Nephron progenitor cell (in vitro differentiated cells): ENCODE measurements around the gene GPR146.

Experiments used
- DNase-seq: peaks from one replicate; pipeline ENCODE4 v3.0.0; 2021
- H3K27ac Mint-ChIP-seq: 2 replicates; pipeline ENCODE4 v1.8.0; 2021; ENCODE audit warnings: mild to moderate bottlenecking, moderate library complexity, mixed read lengths
- H3K27me3 Mint-ChIP-seq: 2 replicates; pipeline ENCODE4 v1.8.0; 2021; ENCODE audit warnings: mild to moderate bottlenecking, low read depth, mixed read lengths; ENCODE audit not compliant: poor library complexity
- H3K36me3 Mint-ChIP-seq: 2 replicates; pipeline ENCODE4 v1.8.0; 2021; ENCODE audit warnings: low read depth, mixed read lengths
- H3K4me1 Mint-ChIP-seq: 2 replicates; pipeline ENCODE4 v1.8.0; 2021; ENCODE audit warnings: mixed read lengths
- H3K4me3 Mint-ChIP-seq: 2 replicates; pipeline ENCODE4 v1.8.0; 2021; ENCODE audit warnings: mild to moderate bottlenecking, moderate library complexity, mixed read lengths
- H3K9me3 Mint-ChIP-seq: 2 replicates; pipeline ENCODE4 v1.8.0; 2021; ENCODE audit warnings: mild to moderate bottlenecking, moderate library complexity, mixed read lengths
- CTCF ChIP-seq: fragments of 200-600 bp; sonication (generic); IDR thresholded peaks from 2 replicates; pipeline ENCODE4 v1.5.0; 2021; ENCODE audit warnings: antibody characterized with exemption

GPR146 gene

GRCh38 chr7:1098243-1099153, 54.2 kb downstream of the GPR146 start:
- Mint-ChIP-seq H3K9me3 (peaks cover 14% of the 10 kb centered on the region), H3K27me3 (peaks cover 6% of the 10 kb centered on the region), H3K4me1 (peaks cover 74% of the 10 kb centered on the region), H3K4me3 (no peak overlapping the region), H3K36me3 (peaks cover 30% of the 10 kb centered on the region), H3K27ac (peak overlapping the region; percentile 42)
- DNase-seq = no peak
- TF ChIP-seq CTCF = no peak

GRCh38 chr7:1099154-1099542, 54.8 kb downstream of the GPR146 start:
- H3K9me3 Mint-ChIP-seq = peaks cover 14% of the 10 kb centered on the region
- no peak overlapping the region for H3K4me3 Mint-ChIP-seq
- TF ChIP-seq CTCF = no peak
- peaks cover 6% of the 10 kb centered on the region for H3K27me3 Mint-ChIP-seq
- peaks cover 30% of the 10 kb centered on the region for H3K36me3 Mint-ChIP-seq
- no peak for DNase-seq
- H3K4me1 Mint-ChIP-seq = peaks cover 73% of the 10 kb centered on the region
- H3K27ac Mint-ChIP-seq = peak overlapping the region; percentile 69

- Mint-ChIP-seq H3K27me3 (peaks cover 6% of the 10 kb centered on the region), H3K9me3 (peaks cover 14% of the 10 kb centered on the region), H3K27ac (peak overlapping the region; percentile 69), H3K36me3 (peaks cover 26% of the 10 kb centered on the region), H3K4me1 (peaks cover 73% of the 10 kb centered on the region), H3K4me3 (no peak overlapping the region)
- no peak for DNase-seq
- TF ChIP-seq CTCF = no peak
Measured at GRCh38 chr7:1099637-1100036, 55.3 kb downstream of the GPR146 start.

- peaks cover 14% of the 10 kb centered on the region for H3K9me3 Mint-ChIP-seq
- DNase-seq = no peak
- no peak for TF ChIP-seq CTCF
- H3K4me1 Mint-ChIP-seq = peaks cover 73% of the 10 kb centered on the region
- peaks cover 25% of the 10 kb centered on the region for H3K36me3 Mint-ChIP-seq
- H3K27me3 Mint-ChIP-seq = peaks cover 6% of the 10 kb centered on the region
- no peak overlapping the region for H3K27ac Mint-ChIP-seq
- H3K4me3 Mint-ChIP-seq = no peak overlapping the region
Measured at GRCh38 chr7:1100386-1100785, 56.0 kb downstream of the GPR146 start.

GRCh38 chr7:1100834-1101562, 56.7 kb downstream of the GPR146 start:
- no peak overlapping the region for H3K27ac Mint-ChIP-seq
- peaks cover 73% of the 10 kb centered on the region for H3K4me1 Mint-ChIP-seq
- no peak for DNase-seq
- H3K36me3 Mint-ChIP-seq = peaks cover 25% of the 10 kb centered on the region
- peaks cover 14% of the 10 kb centered on the region for H3K9me3 Mint-ChIP-seq
- peaks cover 6% of the 10 kb centered on the region for H3K27me3 Mint-ChIP-seq
- no peak overlapping the region for H3K4me3 Mint-ChIP-seq
- TF ChIP-seq CTCF = no peak
